HG03060 (cell line): Measurements from ENCODE around the gene AP3B2.

ENCODE experiments used
- ATAC-seq: cut with Tn5 transposase; IDR thresholded peaks from one replicate; pipeline ENCODE4 v1.9.1; 2021; ENCODE audit warnings: low read depth, moderate number of reproducible peaks; ENCODE audit not compliant: unreplicated experiment

AP3B2 gene

GRCh38 chr15:82613747-82614146 lies 95.9 kb downstream of the AP3B2 start:
- no peak for ATAC-seq

- ATAC-seq = no peak
These were observed 98.3 kb downstream of the AP3B2 start for GRCh38 chr15:82611348-82611747.
